GM10266 (cell line): ENCODE results near the gene SPTY2D1.

Source experiments
- DNase-seq: peaks from one replicate; pipeline ENCODE4 v3.0.0; 2012; ENCODE audit errors: extremely low spot score
- TF ChIP-seq, protein P1 (sequence below): IDR thresholded peaks from 2 replicates; pipeline ENCODE4 v1.5.1; 2012; ENCODE audit warnings: mild to moderate bottlenecking, low read depth; ENCODE audit not compliant: control insufficient read depth, insufficient read depth; ENCODE audit errors: missing control alignments

The SPTY2D1 gene

DNA sequence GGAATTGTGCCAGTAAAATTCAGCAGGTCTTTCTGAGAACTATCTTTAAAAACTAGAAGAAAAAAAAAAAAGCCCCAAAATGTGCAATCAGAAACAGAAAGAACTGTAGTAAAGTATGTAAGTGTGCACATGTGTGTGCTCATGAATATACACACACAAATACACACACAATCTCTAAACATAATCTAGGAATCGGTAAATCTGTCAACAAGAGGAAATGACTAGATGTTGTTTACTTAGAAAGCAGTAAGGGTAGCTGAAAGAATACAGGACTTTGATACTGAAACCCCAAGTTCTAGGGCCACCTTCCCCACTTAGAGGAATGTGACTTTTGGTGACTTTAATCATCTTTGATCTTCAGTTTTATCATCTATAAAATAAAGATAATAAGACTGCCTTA lies 58.8 kb downstream of the SPTY2D1 start:
- TF ChIP-seq, protein P1, sequence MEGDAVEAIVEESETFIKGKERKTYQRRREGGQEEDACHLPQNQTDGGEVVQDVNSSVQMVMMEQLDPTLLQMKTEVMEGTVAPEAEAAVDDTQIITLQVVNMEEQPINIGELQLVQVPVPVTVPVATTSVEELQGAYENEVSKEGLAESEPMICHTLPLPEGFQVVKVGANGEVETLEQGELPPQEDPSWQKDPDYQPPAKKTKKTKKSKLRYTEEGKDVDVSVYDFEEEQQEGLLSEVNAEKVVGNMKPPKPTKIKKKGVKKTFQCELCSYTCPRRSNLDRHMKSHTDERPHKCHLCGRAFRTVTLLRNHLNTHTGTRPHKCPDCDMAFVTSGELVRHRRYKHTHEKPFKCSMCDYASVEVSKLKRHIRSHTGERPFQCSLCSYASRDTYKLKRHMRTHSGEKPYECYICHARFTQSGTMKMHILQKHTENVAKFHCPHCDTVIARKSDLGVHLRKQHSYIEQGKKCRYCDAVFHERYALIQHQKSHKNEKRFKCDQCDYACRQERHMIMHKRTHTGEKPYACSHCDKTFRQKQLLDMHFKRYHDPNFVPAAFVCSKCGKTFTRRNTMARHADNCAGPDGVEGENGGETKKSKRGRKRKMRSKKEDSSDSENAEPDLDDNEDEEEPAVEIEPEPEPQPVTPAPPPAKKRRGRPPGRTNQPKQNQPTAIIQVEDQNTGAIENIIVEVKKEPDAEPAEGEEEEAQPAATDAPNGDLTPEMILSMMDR: no peak
- no peak for DNase-seq

DNA sequence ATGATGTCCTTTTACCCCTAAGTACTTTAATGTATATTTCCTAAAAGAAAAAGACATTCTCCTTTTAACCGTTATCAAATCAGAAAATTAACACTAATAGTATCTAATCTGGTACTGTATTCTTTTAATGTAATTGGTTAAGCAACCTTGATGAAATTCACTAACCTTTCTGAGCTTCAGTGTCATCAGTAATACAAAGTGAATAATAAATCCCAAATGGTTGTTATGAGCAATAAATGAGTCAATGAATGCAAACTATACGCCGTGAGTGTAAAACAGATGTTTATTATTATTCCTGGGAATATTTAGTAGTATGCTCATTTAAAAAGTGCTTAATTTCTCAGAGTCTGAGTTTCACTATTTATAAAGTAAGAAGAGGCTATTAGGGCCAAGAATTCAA lies 67.1 kb downstream of the SPTY2D1 start:
- TF ChIP-seq, protein P1: no peak
- no peak for DNase-seq

DNA sequence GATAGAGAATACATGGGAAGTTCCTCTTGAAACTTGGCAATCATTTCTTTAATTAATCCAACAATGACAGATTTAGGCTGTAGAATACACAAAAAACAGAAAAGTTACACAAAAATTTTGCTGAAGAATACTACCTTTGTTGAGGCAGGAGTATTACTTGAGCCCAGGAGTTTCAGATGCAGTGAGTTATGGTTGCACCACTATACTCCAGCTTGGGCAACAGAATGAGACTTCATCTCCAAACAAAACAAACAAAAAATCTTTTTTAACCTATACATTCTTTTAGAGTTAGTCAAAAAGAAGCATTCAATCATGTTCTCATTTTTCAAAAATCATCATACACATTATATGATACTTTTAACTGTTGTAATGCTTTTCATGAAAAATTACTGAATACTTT lies 67.7 kb downstream of the SPTY2D1 start:
- TF ChIP-seq, protein P1: no peak
- DNase-seq: no peak

DNA sequence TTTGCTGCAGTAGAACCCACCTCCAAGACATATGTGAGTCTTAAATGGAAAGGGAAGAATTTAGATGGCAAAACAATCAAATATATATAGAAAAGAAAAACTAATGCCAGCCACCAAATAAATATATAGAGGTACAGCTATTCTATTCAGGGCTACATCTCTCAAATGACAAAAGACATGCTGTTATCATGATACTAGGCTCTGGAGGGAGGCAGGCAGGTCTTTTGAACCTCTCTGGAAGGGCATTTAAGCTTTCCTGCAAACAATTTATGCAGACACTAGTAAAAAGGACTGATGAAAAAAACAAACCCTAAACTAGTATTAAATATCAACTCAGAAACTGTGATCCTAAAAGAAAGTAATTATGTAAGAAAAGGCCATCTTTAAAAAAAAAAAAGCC lies 70.0 kb downstream of the SPTY2D1 start:
- TF ChIP-seq, protein P1: no peak
- DNase-seq: no peak

DNA sequence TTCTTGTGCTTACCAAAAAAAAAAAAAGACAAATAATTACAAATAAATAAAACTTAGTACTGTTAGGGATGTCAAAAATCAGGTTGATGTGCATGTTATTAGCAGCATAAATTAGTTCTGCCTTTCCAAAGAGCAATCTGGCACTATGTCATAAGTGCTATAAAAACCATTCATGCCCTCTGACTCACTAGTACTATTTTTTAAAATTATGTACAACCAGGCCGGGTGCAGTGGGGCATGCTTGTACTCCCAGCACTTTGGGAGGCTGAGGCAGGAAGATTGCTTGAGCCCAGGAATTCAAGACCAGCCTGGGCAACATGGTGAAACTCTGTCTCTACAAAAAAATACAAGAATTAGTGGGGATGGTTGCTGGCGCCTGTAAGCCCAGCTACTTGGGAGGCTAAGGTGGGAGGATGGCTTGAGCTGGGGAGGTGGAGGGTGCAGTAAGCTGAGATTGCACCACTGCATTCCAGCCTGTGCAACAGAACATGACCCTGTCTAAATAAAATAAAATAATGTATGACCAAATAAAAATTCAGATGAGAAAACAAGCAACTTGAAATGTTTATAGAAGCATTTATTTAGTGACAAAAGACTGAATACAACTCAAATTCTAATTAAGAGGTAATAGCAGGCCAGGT lies 70.9 kb downstream of the SPTY2D1 start:
- TF ChIP-seq, protein P1: no peak
- DNase-seq: no peak
